Gastrocnemius medialis (tissue), 4 donors: ENCODE measurements around the gene SFR1. TPM values are rescaled to one million over a fixed set of nuclear protein-coding genes. Genes with fewer than 3 reads are reported as not detected.

Source experiments
- ATAC-seq, 2 donors: fragments of 150-250 bp; one replicate each; pipeline ENCODE4 v1.9.1; 2016
- DNase-seq, 2 donors: peaks; one replicate each; pipeline ENCODE4 v3.0.0-alpha.2; 2019
- H3K27ac ChIP-seq, 4 donors: fragments of 200-600 bp; sonication (generic); 1 replicate in 1 of 4; 2 replicates in 3 of 4; pipeline ENCODE4 v1.5.1; 2016 to 2018; ENCODE audit warnings: mild to moderate bottlenecking in 2 of 4, moderate library complexity in 1 of 4
- H3K27me3 ChIP-seq, 3 donors: fragments of 200-600 bp; sonication (generic) in 2 of 3; 1 replicate in 1 of 3; 2 replicates in 2 of 3; pipeline versions ENCODE4 v1.5.1 to v1.6.0; 2016 to 2019; ENCODE audit warnings: mild to moderate bottlenecking in 1 of 3, moderate library complexity in 1 of 3
- H3K36me3 ChIP-seq, 2 donors: fragments of 200-600 bp; sonication (generic) in 1 of 2; one replicate each; pipeline ENCODE4 v1.5.1; 2017 to 2018
- H3K4me1 ChIP-seq, 2 donors: fragments of 200-600 bp; sonication (generic) in 1 of 2; one replicate each; pipeline ENCODE4 v1.5.1; 2016 to 2017; ENCODE audit warnings: mild to moderate bottlenecking in 2 of 2
- H3K4me3 ChIP-seq, 4 donors: fragments of 200-600 bp; sonication (generic) in 3 of 4; 1 replicate in 1 of 4; 2 replicates in 3 of 4; pipeline ENCODE4 v1.5.1; 2016 to 2019; ENCODE audit warnings: mild to moderate bottlenecking in 2 of 4
- H3K9me3 ChIP-seq, 3 donors: fragments of 200-600 bp; sonication (generic) in 2 of 3; 1 replicate in 1 of 3; 2 replicates in 2 of 3; pipeline ENCODE4 v1.5.1; 2016 to 2019
- POLR2A ChIP-seq, 2 donors: fragments of 450-650 bp; IDR thresholded peaks; one replicate each; pipeline ENCODE4 v1.6.1; 2017; ENCODE audit warnings: antibody characterized with exemption in 2 of 2, mild to moderate bottlenecking in 2 of 2, moderate library complexity in 2 of 2
- in situ Hi-C, 4 donors: fragments of 200-750 bp; cut with MboI; loops; one replicate each; pipeline versions ENCODE4 v1.15.0 to v1.8.0; 2017; ENCODE audit warnings: low sequenced_read_pairs in 4 of 4
- intact Hi-C: fragments of 100-400 bp; cut with DNase I; formaldehyde crosslinking; loops from one replicate; pipeline ENCODE4 v1.15.1; 2023; ENCODE audit warnings: low total_unique reads
- total RNA-seq, 4 donors: library from RNA; depleted of rRNA; stranded (reverse); fragments of >200 nt; gene quantifications; one replicate each; pipeline versions ENCODE4 v1.1.0 to v1.2.3, GENCODE V29; 2016
- TF ChIP-seq, protein P1 (sequence below), 5 experiments: fragments of 450-650 bp in 3 of 5; fragments of 200-600 bp in 2 of 5; sonication (generic) in 2 of 5; IDR thresholded peaks in 4 of 5; conservative IDR thresholded peaks in 1 of 5; 1 replicate in 4 of 5; 2 replicates in 1 of 5; pipeline ENCODE4 v1.5.1; 2016 to 2019; ENCODE audit warnings: antibody characterized with exemption in 5 of 5, mild to moderate bottlenecking in 3 of 5, moderate library complexity in 3 of 5

The SFR1 gene
- total RNA-seq, 4 donors from 2014 or later = 2.4 to 7.7 (median 4.7) TPM

GRCh38 chr10:104104926-104105325 lies 17.0 kb upstream of the SFR1 start:
- TF ChIP-seq POLR2A (IDR thresholded peaks at IDR 0.05) = no peak
- TF ChIP-seq, protein P1, sequence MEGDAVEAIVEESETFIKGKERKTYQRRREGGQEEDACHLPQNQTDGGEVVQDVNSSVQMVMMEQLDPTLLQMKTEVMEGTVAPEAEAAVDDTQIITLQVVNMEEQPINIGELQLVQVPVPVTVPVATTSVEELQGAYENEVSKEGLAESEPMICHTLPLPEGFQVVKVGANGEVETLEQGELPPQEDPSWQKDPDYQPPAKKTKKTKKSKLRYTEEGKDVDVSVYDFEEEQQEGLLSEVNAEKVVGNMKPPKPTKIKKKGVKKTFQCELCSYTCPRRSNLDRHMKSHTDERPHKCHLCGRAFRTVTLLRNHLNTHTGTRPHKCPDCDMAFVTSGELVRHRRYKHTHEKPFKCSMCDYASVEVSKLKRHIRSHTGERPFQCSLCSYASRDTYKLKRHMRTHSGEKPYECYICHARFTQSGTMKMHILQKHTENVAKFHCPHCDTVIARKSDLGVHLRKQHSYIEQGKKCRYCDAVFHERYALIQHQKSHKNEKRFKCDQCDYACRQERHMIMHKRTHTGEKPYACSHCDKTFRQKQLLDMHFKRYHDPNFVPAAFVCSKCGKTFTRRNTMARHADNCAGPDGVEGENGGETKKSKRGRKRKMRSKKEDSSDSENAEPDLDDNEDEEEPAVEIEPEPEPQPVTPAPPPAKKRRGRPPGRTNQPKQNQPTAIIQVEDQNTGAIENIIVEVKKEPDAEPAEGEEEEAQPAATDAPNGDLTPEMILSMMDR (IDR thresholded peaks at IDR 0.05 in 4 of 5, conservative IDR thresholded peaks at IDR 0.05 in 1 of 5) = no peak
- H3K9me3 ChIP-seq = no peaks in the 10 kb centered on the region
- DNase-seq (no peak), ATAC-seq (no peak)
- in situ Hi-C loops (loop anchor here in 2 of 4 donors (25.0 kb wide), 2 partner anchors 168 to 193 kb away; partner anchors contain the start of gene STN1 (in 1 of the 2)), intact Hi-C loops (no loop called here)
- no peak overlapping the region for H3K4me3 ChIP-seq
- H3K36me3 ChIP-seq = no peaks in the 10 kb centered on the region
- no peak overlapping the region for H3K27ac ChIP-seq
- no peaks in the 10 kb centered on the region for H3K27me3 ChIP-seq
- no peaks in the 10 kb centered on the region for H3K4me1 ChIP-seq

- no peak overlapping the region for H3K27ac ChIP-seq
- ATAC-seq = no peak
Measured at GRCh38 chr10:104109908-104110662, 11.9 kb upstream of the SFR1 start.

GRCh38 chr10:104113376-104113956 lies 8.5 kb upstream of the SFR1 start:
- Histone ChIP-seq H3K27ac (no peak overlapping the region), H3K4me3 (no peak overlapping the region), H3K27me3 (no peaks in the 10 kb centered on the region), H3K4me1 (no peaks in the 10 kb centered on the region), H3K9me3 (no peaks in the 10 kb centered on the region), H3K36me3 (no peaks in the 10 kb centered on the region)
- TF ChIP-seq POLR2A (IDR thresholded peaks at IDR 0.05) = no peak
- TF ChIP-seq, protein P1 (IDR thresholded peaks at IDR 0.05 in 4 of 5, conservative IDR thresholded peaks at IDR 0.05 in 1 of 5) = no peak
- DNase-seq (no peak), ATAC-seq (no peak)
- in situ Hi-C loops = loop anchor here in 2 of 4 donors (25.0 kb wide), 2 partner anchors 176 to 201 kb away; partner anchors contain the start of gene STN1 (in 1 of the 2)
- intact Hi-C loops = no loop called here

More at GRCh38 chr10:104109908-104110662, 11.9 kb upstream of the SFR1 start:
- Histone ChIP-seq H3K27me3 (no peaks in the 10 kb centered on the region), H3K36me3 (no peaks in the 10 kb centered on the region), H3K4me1 (no peaks in the 10 kb centered on the region), H3K9me3 (no peaks in the 10 kb centered on the region), H3K4me3 (no peak overlapping the region)
- intact Hi-C loops = no loop called here
- TF ChIP-seq, protein P1 (IDR thresholded peaks at IDR 0.05 in 4 of 5, conservative IDR thresholded peaks at IDR 0.05 in 1 of 5) = no peak
- no peak for TF ChIP-seq POLR2A (IDR thresholded peaks at IDR 0.05)
- DNase-seq = no peak
- in situ Hi-C loops = loop anchor here in 2 of 4 donors (25.0 kb wide), 2 partner anchors 173 to 198 kb away; partner anchors contain the start of gene STN1 (in 1 of the 2)

DNA sequence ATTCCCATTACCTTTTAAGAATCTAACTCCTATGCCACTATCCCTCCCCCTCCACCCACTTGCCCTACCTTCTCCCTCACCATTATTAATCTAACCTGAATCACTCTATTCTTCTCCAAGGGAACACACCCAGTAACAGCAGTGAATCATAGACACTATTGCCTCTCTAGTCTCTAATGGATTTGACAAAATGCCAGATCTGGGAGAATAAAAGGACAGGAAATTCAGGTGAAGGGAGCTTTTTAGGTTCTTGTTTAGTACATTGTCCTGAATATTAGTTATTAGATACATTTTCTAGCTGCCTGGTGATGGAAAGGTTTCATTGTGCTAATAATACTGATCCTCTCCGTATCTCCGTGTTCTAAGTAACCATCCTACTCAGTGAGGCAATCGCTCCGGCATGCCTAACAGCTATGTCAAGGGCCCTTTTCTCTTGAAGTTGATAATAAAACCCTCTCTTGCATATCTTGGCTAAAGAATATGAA lies 4.1 kb upstream of the SFR1 start:
- peaks cover 7% of the 10 kb centered on the region in 2 donors for H3K4me1 ChIP-seq
- ATAC-seq (no peak), DNase-seq (no peak)
- intact Hi-C loops (no loop called here), in situ Hi-C loops (loop anchor here in 2 of 4 donors (25.0 kb wide), 2 partner anchors 181 to 206 kb away; partner anchors contain the start of gene STN1 (in 1 of the 2))
- no peak for TF ChIP-seq POLR2A (IDR thresholded peaks at IDR 0.05)
- TF ChIP-seq, protein P1 (IDR thresholded peaks at IDR 0.05 in 4 of 5, conservative IDR thresholded peaks at IDR 0.05 in 1 of 5) = no peak
- no peaks in the 10 kb centered on the region for H3K9me3 ChIP-seq
- H3K27me3 ChIP-seq = no peaks in the 10 kb centered on the region
- no peak overlapping the region for H3K27ac ChIP-seq
- no peaks in the 10 kb centered on the region for H3K36me3 ChIP-seq
- H3K4me3 ChIP-seq = no peak overlapping the region
